MM.1S (cell line): Measurements from ENCODE around the gene HAT1.
"Not testable (repeated sequence)": the region's sequence is repeated elsewhere in the genome, so short reads cannot be mapped to it uniquely, and the experiment has no call there.

ENCODE experiments used
- EZH2 ChIP-seq: fragments of 300-600 bp; sonication (generic); optimal IDR thresholded peaks from 2 replicates; pipeline ENCODE3; 2017; ENCODE audit warnings: low read depth, mild to moderate bottlenecking, antibody characterized with exemption, low read length, mixed read lengths
- EZH2phosphoT487 ChIP-seq: fragments of 300-600 bp; sonication (generic); IDR thresholded peaks from 2 replicates; pipeline ENCODE4 v1.6.1; 2018; ENCODE audit warnings: antibody characterized with exemption, low read length

GRCh38 chr2:171983924-171984323 lies 61.7 kb downstream of the HAT1 start:
- TF ChIP-seq EZH2, EZH2phosphoT487: not testable (repeated sequence)
